GM23248 (cell line): ENCODE data around the gene CSH1.

Experiments used
- EZH2 ChIP-seq: fragments of 200-600 bp; sonication (generic); IDR thresholded peaks from 2 replicates; pipeline ENCODE4 v1.6.1; 2018; ENCODE audit warnings: antibody characterized with exemption, mild to moderate bottlenecking; ENCODE audit not compliant: insufficient read depth, poor library complexity, severe bottlenecking
- EZH2phosphoT487 ChIP-seq: fragments of 200-600 bp; sonication (generic); IDR thresholded peaks from 2 replicates; pipeline ENCODE4 v1.6.1; 2018; ENCODE audit warnings: antibody characterized with exemption, moderate library complexity, mild to moderate bottlenecking, low read depth; ENCODE audit not compliant: insufficient read depth

- TF ChIP-seq EZH2 (no peak), EZH2phosphoT487 (no peak)
Measured at GRCh38 chr17:63937319-63937718, 40.9 kb upstream of the CSH1 start.
